Thyroid gland (tissue), 4 donors: Measurements from ENCODE around the gene NFIX. TPM values are rescaled to one million over a fixed set of nuclear protein-coding genes. Genes with fewer than 3 reads are reported as not detected.

Experiments
- DNase-seq, 2 donors: peaks; one replicate each; pipeline ENCODE4 v3.0.0-alpha.2; 2019
- H3K27ac ChIP-seq, 3 donors: fragments of 200-600 bp; sonication (generic); 1 replicate in 2 of 3; 2 replicates in 1 of 3; pipeline ENCODE4 v1.5.1; 2016 to 2019; ENCODE audit warnings: mild to moderate bottlenecking in 1 of 3, moderate library complexity in 1 of 3
- H3K27me3 ChIP-seq: fragments of 200-600 bp; sonication (generic); one replicate; pipeline ENCODE4 v1.5.1; 2019
- H3K36me3 ChIP-seq, 2 donors: fragments of 200-600 bp; sonication (generic); one replicate each; pipeline ENCODE4 v1.5.1; 2016 to 2019
- H3K4me1 ChIP-seq, 2 donors: fragments of 200-600 bp; sonication (generic); one replicate each; pipeline ENCODE4 v1.5.1; 2017 to 2019
- H3K4me3 ChIP-seq, 3 donors: fragments of 200-600 bp; sonication (generic); replicated peaks in 1 of 3; 1 replicate in 2 of 3; 2 replicates in 1 of 3; pipeline ENCODE4 v1.5.1; 2016; ENCODE audit warnings: mild to moderate bottlenecking in 1 of 3
- H3K9me3 ChIP-seq: fragments of 200-600 bp; sonication (generic); one replicate; pipeline ENCODE4 v1.5.1; 2017
- CTCF ChIP-seq, 6 experiments: fragments of 200-600 bp in 3 of 6; fragments of 450-650 bp in 3 of 6; sonication (generic) in 3 of 6; IDR thresholded peaks; one replicate each; pipeline ENCODE4 v1.5.1; 2016 to 2019; ENCODE audit warnings: antibody characterized with exemption in 6 of 6, mild to moderate bottlenecking in 2 of 6, inconsistent platforms in 1 of 6, moderate library complexity in 1 of 6
- POLR2A ChIP-seq, 2 donors: fragments of 450-650 bp; IDR thresholded peaks; one replicate each; pipeline ENCODE4 v1.6.1; 2017; ENCODE audit warnings: antibody characterized with exemption in 2 of 2, mild to moderate bottlenecking in 2 of 2, moderate library complexity in 1 of 2
- WGBS, 2 donors: methylation state at CpG; one replicate each; pipeline ENCODE4 v1.1.5; 2017; 5-methylcytosine and 5-hydroxymethylcytosine counted together
- intact Hi-C: fragments of 100-400 bp; cut with DNase I; formaldehyde crosslinking; loops from one replicate; pipeline ENCODE4 v1.15.1; 2023
- total RNA-seq, 4 donors: library from RNA; depleted of rRNA; stranded (reverse); fragments of >200 nt; gene quantifications; one replicate each; pipeline ENCODE4 v1.2.3, GENCODE V29; 2016

The NFIX gene
- total RNA-seq, 4 donors from 2014 or later: 38.8 to 70.2 (median 62.4) TPM

DNA sequence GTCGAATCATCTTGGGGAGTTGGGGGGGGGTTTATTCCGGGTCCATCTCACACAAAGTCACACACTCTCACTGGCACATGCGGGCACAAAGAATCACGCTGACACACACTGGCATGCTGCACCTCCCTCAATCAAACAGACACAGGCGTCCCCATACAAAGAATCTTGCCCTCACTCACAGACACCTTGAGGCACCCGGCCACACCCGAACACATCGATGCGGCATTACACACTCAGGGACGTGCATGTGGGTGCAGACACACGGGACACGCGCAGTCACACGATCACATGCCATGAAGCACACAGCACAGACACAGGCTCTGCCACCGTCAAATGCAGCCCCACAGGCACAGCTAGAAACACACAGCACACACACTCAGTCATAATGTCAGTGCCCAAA lies 7.8 kb downstream of the NFIX start:
- no peaks in the 10 kb centered on the region for H3K36me3 ChIP-seq
- no peaks in the 10 kb centered on the region for H3K9me3 ChIP-seq
- H3K4me1 ChIP-seq: peaks cover 51 to 72% of the 10 kb centered on the region in 2 donors
- no peak for TF ChIP-seq POLR2A (IDR thresholded peaks at IDR 0.05)
- TF ChIP-seq CTCF (IDR thresholded peaks at IDR 0.05): no peak
- no peak for DNase-seq
- H3K4me3 ChIP-seq: no peak overlapping the region
- WGBS, 2 donors: 79 to 93% methylated on average over 10 to 15 of the region's 15 CpGs
- intact Hi-C loops: no loop called here
- H3K27ac ChIP-seq: peak overlapping the region in 2 of 3 donors; percentile 90 to 95
- no peaks in the 10 kb centered on the region for H3K27me3 ChIP-seq

DNA sequence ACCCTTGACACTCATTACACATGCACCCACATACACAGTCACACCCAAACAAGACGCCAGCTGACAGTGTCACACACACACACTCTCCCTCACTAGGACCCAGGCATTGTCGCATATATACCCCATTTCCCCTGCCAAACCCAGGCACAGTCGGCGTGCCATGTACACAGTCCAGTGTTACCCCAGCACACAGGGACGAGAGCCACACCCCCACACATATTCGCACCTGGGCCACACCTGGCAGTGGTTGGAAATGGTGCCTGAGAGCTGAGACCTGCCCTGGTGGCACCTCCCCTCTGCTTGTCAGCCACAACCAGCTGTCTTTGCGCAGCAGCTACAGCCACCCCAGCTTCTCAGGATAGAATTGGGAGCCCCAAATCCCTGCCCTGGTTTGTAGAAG lies 9.0 kb downstream of the NFIX start:
- peak overlapping the region in 2 of 3 donors; percentile 83 to 86 for H3K27ac ChIP-seq
- TF ChIP-seq POLR2A (IDR thresholded peaks at IDR 0.05): no peak
- no peak for TF ChIP-seq CTCF (IDR thresholded peaks at IDR 0.05)
- H3K36me3 ChIP-seq: no peaks in the 10 kb centered on the region
- 89 to 90% methylated on average over 3 to 7 of the region's 7 CpGs for WGBS, 2 donors
- intact Hi-C loops: no loop called here
- no peak overlapping the region for H3K4me3 ChIP-seq
- peaks cover 58 to 76% of the 10 kb centered on the region in 2 donors for H3K4me1 ChIP-seq
- DNase-seq: no peak
- no peaks in the 10 kb centered on the region for H3K9me3 ChIP-seq
- no peaks in the 10 kb centered on the region for H3K27me3 ChIP-seq

DNA sequence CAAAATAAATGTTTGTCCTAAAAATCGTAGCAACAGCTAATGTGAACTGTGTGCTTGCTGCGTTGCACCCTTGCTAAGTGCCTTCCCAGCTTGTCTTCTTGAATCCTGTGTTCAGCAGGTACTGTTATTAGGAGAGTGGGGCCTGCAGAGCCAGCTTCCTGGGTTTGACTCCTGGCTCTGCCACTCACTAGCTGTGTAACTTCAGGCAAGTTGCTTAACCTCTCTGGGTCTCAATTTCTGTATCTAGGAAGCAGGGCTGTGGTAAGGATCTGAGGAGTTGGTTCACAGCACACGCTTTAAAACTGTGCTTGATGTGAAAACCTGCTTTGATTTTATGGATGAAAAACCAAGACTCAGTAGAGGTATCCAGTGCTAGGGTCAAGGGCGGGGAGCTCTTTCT lies 10.0 kb downstream of the NFIX start:
- Histone ChIP-seq H3K4me1 (peaks cover 68 to 80% of the 10 kb centered on the region in 2 donors), H3K27ac (peak overlapping the region; percentile 13 to 86 (median 83)), H3K4me3 (no peak overlapping the region), H3K36me3 (no peaks in the 10 kb centered on the region), H3K27me3 (no peaks in the 10 kb centered on the region), H3K9me3 (no peaks in the 10 kb centered on the region)
- TF ChIP-seq CTCF (IDR thresholded peaks at IDR 0.05) (no peak), POLR2A (IDR thresholded peaks at IDR 0.05) (no peak)
- DNase-seq: no peak
- intact Hi-C loops: no loop called here
- WGBS, 2 donors: 89 to 98% methylated on average over 4 of the region's 4 CpGs

DNA sequence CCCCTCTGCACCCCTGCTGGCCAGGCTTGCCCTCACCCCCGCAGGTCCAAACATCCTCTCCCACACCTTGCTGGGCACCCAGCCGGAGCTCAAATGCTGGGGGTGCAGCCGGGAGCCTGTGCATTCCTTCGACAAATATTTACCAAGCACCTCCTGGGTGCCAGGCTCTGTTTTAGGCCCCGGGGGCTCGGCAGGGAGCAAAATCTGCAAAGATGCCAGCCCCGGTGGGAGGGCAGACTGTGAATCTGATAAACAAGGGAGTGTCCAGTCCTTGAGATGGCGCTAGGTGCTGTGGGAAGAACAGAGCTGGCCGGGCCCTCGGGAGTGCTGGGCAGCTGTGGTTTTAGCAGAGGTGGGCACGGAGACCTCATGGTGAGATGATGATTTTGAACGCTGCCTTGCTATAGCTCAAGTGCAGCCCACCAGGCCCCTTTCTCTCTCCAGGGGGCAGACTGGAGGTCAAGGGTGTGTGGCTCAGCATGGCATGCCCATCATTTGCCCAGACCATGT lies 10.6 kb downstream of the NFIX start:
- Histone ChIP-seq H3K9me3 (no peaks in the 10 kb centered on the region), H3K4me1 (peaks cover 69 to 82% of the 10 kb centered on the region in 2 donors), H3K27ac (peak overlapping the region; percentile 83 to 89 (median 86)), H3K4me3 (no peak overlapping the region), H3K36me3 (no peaks in the 10 kb centered on the region), H3K27me3 (no peaks in the 10 kb centered on the region)
- WGBS, 2 donors: 62 to 64% methylated on average over 12 of the region's 12 CpGs
- DNase-seq: peak in 1 of 2 donors; percentile 46
- intact Hi-C loops: no loop called here
- no peak for TF ChIP-seq CTCF (IDR thresholded peaks at IDR 0.05)

GRCh38 chr19:13006431-13007281 lies 11.4 kb downstream of the NFIX start:
- Histone ChIP-seq H3K9me3 (no peaks in the 10 kb centered on the region), H3K4me1 (peaks cover 62 to 82% of the 10 kb centered on the region in 2 donors), H3K27me3 (no peaks in the 10 kb centered on the region), H3K27ac (peak overlapping the region; percentile 83 to 89 (median 86)), H3K4me3 (no peak overlapping the region), H3K36me3 (no peaks in the 10 kb centered on the region)
- intact Hi-C loops: no loop called here
- peak; percentile 49 to 55 for DNase-seq
- TF ChIP-seq CTCF (IDR thresholded peaks at IDR 0.05): no peak
- 68 to 73% methylated on average over 18 to 23 of the region's 28 CpGs for WGBS, 2 donors
